ENCODE measurements around the gene TTC38.

GRCh38 chr22:46245511-46245910, 22.3 kb upstream of the TTC38 start:
- TF ChIP-seq CTCF (IDR thresholded peaks at IDR 0.05; ENCODE audit: low read depth, low read length) (no peak), EZH2phosphoT487 (IDR thresholded peaks at IDR 0.05; ENCODE audit: low read depth) (no peak)

Data from OCI-LY3 (cell line).